ENCODE measurements around the gene SMYD3. TPM values are rescaled to one million over a fixed set of nuclear protein-coding genes. Genes with fewer than 3 reads are reported as not detected.

Gene SMYD3
- total RNA-seq, 3 donors from 2014 or later (not counting 1 experiment from before 2014, with no cell fraction given) = 43.6 to 48.0 (median 46.1) TPM

- no peaks in the 10 kb centered on the region for H3K36me3 Mint-ChIP-seq
- H3K4me1 ChIP-seq (ENCODE audit: control insufficient read depth, insufficient read depth, low read length) = no peaks in the 10 kb centered on the region
- no peaks in the 10 kb centered on the region for H3K27me3 Mint-ChIP-seq (ENCODE audit: low read depth in 2 of 2)
- ATAC-seq = no peak
- no peaks in the 10 kb centered on the region for H3K9me3 ChIP-seq (ENCODE audit: control insufficient read depth, insufficient read depth, low read length)
- WGBS (ENCODE audit: insufficient coverage) = 100% methylated on average over 1 of the region's 1 CpG
- no peak overlapping the region for H3K4me3 ChIP-seq (ENCODE audit: low read length)
- H3K27me3 ChIP-seq (ENCODE audit: control insufficient read depth, insufficient read depth, low read length) = no peaks in the 10 kb centered on the region
- H3K4me3 Mint-ChIP-seq = no peak overlapping the region
- H3K27ac ChIP-seq (ENCODE audit: low read length) = no peak overlapping the region
- no peak for TF ChIP-seq CTCF (IDR thresholded peaks at IDR 0.05)
- peaks cover 2% of the 10 kb centered on the region for H3K36me3 ChIP-seq (ENCODE audit: control insufficient read depth, insufficient read depth, low read length)
- intact Hi-C loops (cut with micrococcal nuclease) = no loop called here
- H3K4me1 Mint-ChIP-seq = no peaks in the 10 kb centered on the region
- no peak for DNase-seq
- H3K27ac Mint-ChIP-seq = no peak overlapping the region
- no peaks in the 10 kb centered on the region for H3K9me3 Mint-ChIP-seq
Observed at GRCh38 chr1:245901565-245901964, 605.5 kb downstream of the SMYD3 start.

- Mint-ChIP-seq H3K4me1 (no peaks in the 10 kb centered on the region), H3K27ac (no peak overlapping the region), H3K9me3 (no peaks in the 10 kb centered on the region), H3K27me3 (ENCODE audit: low read depth in 2 of 2) (no peaks in the 10 kb centered on the region), H3K36me3 (no peaks in the 10 kb centered on the region), H3K4me3 (no peak overlapping the region)
- H3K9me3 ChIP-seq (ENCODE audit: control insufficient read depth, insufficient read depth, low read length) = no peaks in the 10 kb centered on the region
- WGBS (ENCODE audit: insufficient coverage) = no CpG with 5 or more reads among the region's 2 CpGs
- TF ChIP-seq CTCF (IDR thresholded peaks at IDR 0.05) = no peak
- H3K4me3 ChIP-seq (ENCODE audit: low read length) = no peak overlapping the region
- ATAC-seq = no peak
- H3K36me3 ChIP-seq (ENCODE audit: control insufficient read depth, insufficient read depth, low read length) = peaks cover 2% of the 10 kb centered on the region
- DNase-seq = no peak
- H3K27me3 ChIP-seq (ENCODE audit: control insufficient read depth, insufficient read depth, low read length) = no peaks in the 10 kb centered on the region
- no peaks in the 10 kb centered on the region for H3K4me1 ChIP-seq (ENCODE audit: control insufficient read depth, insufficient read depth, low read length)
- intact Hi-C loops (cut with micrococcal nuclease) = no loop called here
- H3K27ac ChIP-seq (ENCODE audit: low read length) = no peak overlapping the region
Observed at GRCh38 chr1:245901037-245901436, 606.0 kb downstream of the SMYD3 start.

- intact Hi-C loops (cut with micrococcal nuclease) = loop anchor here (10.0 kb wide), 1 partner anchor 56 kb away; no protein-coding TSS in a partner anchor
- TF ChIP-seq CTCF (IDR thresholded peaks at IDR 0.05) = no peak
- Histone ChIP-seq H3K27me3 (ENCODE audit: control insufficient read depth, insufficient read depth, low read length) (no peaks in the 10 kb centered on the region), H3K4me1 (ENCODE audit: control insufficient read depth, insufficient read depth, low read length) (peaks cover 11% of the 10 kb centered on the region), H3K36me3 (ENCODE audit: control insufficient read depth, insufficient read depth, low read length) (peaks cover 2% of the 10 kb centered on the region), H3K9me3 (ENCODE audit: control insufficient read depth, insufficient read depth, low read length) (no peaks in the 10 kb centered on the region), H3K4me3 (ENCODE audit: low read length) (no peak overlapping the region), H3K27ac (ENCODE audit: low read length) (no peak overlapping the region)
- H3K4me3 Mint-ChIP-seq = no peak overlapping the region
- H3K4me1 Mint-ChIP-seq = peaks cover 15 to 21% of the 10 kb centered on the region in 2 donors
- H3K9me3 Mint-ChIP-seq = peaks cover 0 to 2% of the 10 kb centered on the region in 2 donors
- H3K27me3 Mint-ChIP-seq (ENCODE audit: low read depth in 2 of 2) = no peaks in the 10 kb centered on the region
- DNase-seq (no peak), ATAC-seq (no peak)
- H3K27ac Mint-ChIP-seq = no peak overlapping the region
- H3K36me3 Mint-ChIP-seq = peaks cover under 1% of the 10 kb centered on the region
- WGBS (ENCODE audit: insufficient coverage) = 100% methylated on average over 2 of the region's 2 CpGs
Observed at GRCh38 chr1:245898581-245898980, 608.5 kb downstream of the SMYD3 start.

- Mint-ChIP-seq H3K9me3 (peaks cover 0 to 8% of the 10 kb centered on the region in 2 donors), H3K4me3 (no peak overlapping the region), H3K36me3 (peaks cover 12% of the 10 kb centered on the region), H3K27ac (peak overlapping the region in 1 of 2 donors; percentile 78), H3K27me3 (ENCODE audit: low read depth in 2 of 2) (no peaks in the 10 kb centered on the region), H3K4me1 (peaks cover 15 to 24% of the 10 kb centered on the region in 2 donors)
- no peak for TF ChIP-seq CTCF (IDR thresholded peaks at IDR 0.05)
- Histone ChIP-seq H3K4me3 (ENCODE audit: low read length) (no peak overlapping the region), H3K9me3 (ENCODE audit: control insufficient read depth, insufficient read depth, low read length) (no peaks in the 10 kb centered on the region), H3K27ac (ENCODE audit: low read length) (no peak overlapping the region), H3K27me3 (ENCODE audit: control insufficient read depth, insufficient read depth, low read length) (no peaks in the 10 kb centered on the region), H3K36me3 (ENCODE audit: control insufficient read depth, insufficient read depth, low read length) (peaks cover 2% of the 10 kb centered on the region), H3K4me1 (ENCODE audit: control insufficient read depth, insufficient read depth, low read length) (peaks cover 11% of the 10 kb centered on the region)
- no peak for ATAC-seq
- DNase-seq = no peak
- intact Hi-C loops (cut with micrococcal nuclease) = loop anchor here (10.0 kb wide), 1 partner anchor 59 kb away; no protein-coding TSS in a partner anchor
- 98% methylated on average over 2 of the region's 3 CpGs for WGBS (ENCODE audit: insufficient coverage)
Observed at GRCh38 chr1:245896258-245896657, 610.8 kb downstream of the SMYD3 start.

Measured in natural killer cell (primary cell).